Liver (tissue), 3 donors: Measurements from ENCODE around the gene TRAPPC3.

Experiments
- EGR1 ChIP-seq, 2 donors: IDR thresholded peaks; 2 replicates each; pipeline ENCODE4 v1.6.1; 2016 to 2018; ENCODE audit warnings: antibody characterized with exemption in 2 of 2, low read depth in 2 of 2
- FOXA1 ChIP-seq: IDR thresholded peaks from 2 replicates; pipeline ENCODE4 v1.6.1; 2016; ENCODE audit warnings: antibody characterized with exemption
- GABPA ChIP-seq, 2 donors: IDR thresholded peaks in 1 of 2; conservative IDR thresholded peaks in 1 of 2; 2 replicates each; pipeline ENCODE4 v1.6.1; 2016; ENCODE audit warnings: antibody characterized with exemption in 2 of 2, mild to moderate bottlenecking in 1 of 2, moderate library complexity in 1 of 2
- HNF4A ChIP-seq, 2 donors: conservative IDR thresholded peaks; 2 replicates each; pipeline ENCODE4 v1.6.1; 2016; ENCODE audit warnings: antibody characterized with exemption in 2 of 2, mild to moderate bottlenecking in 2 of 2
- HNF4G ChIP-seq: IDR thresholded peaks from 2 replicates; pipeline ENCODE4 v1.6.1; 2016; ENCODE audit warnings: antibody characterized with exemption
- JUND ChIP-seq, 2 donors: IDR thresholded peaks; 2 replicates each; pipeline ENCODE4 v1.6.1; 2016; ENCODE audit warnings: antibody characterized with exemption in 2 of 2
- RAD21 ChIP-seq, 2 donors: IDR thresholded peaks; 2 replicates each; pipeline ENCODE4 v1.6.1; 2016; ENCODE audit warnings: antibody characterized with exemption in 2 of 2, mild to moderate bottlenecking in 2 of 2
- TAF1 ChIP-seq: conservative IDR thresholded peaks from 2 replicates; pipeline ENCODE4 v1.6.1; 2016; ENCODE audit warnings: antibody characterized with exemption, mild to moderate bottlenecking
- YY1 ChIP-seq: IDR thresholded peaks from 2 replicates; pipeline ENCODE4 v1.6.1; 2016; ENCODE audit warnings: antibody characterized with exemption, mild to moderate bottlenecking
- TF ChIP-seq, protein P1 (sequence below): IDR thresholded peaks from 2 replicates; pipeline ENCODE4 v1.6.1; 2016; ENCODE audit warnings: antibody characterized with exemption
- TF ChIP-seq, protein P2 (sequence below): fragments of 150-350 bp; IDR thresholded peaks from 2 replicates; pipeline ENCODE4 v1.5.1; 2017; ENCODE audit warnings: improper control_type of control experiment, low read depth, low read length; ENCODE audit not compliant: missing input control
- donor health status: healthy.
- donor health status: healthy.

DNA sequence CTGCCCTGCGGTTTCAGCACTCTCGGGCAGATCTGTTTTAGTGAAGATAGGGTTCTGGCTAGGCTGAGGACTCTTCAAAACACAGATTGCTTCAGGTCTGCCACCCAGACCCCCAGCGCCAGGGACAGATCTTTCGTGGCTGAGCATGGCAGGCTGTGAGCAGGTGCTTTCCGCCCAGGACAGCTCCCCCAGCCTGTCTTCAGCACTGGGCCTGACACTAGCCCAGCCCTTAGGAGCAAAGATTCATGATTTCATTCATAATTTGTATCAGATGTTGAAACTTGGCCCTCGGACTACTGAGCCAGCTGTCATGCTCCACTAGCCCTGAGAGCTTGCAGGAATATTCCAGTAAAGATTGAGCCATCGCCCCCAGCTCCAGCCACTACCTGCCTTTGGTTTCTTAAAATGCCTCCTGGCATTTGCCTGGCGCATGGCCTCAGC lies 54.6 kb downstream of the TRAPPC3 start:
- TF ChIP-seq, protein P1, sequence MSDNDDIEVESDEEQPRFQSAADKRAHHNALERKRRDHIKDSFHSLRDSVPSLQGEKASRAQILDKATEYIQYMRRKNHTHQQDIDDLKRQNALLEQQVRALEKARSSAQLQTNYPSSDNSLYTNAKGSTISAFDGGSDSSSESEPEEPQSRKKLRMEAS = no peak
- no peak for TF ChIP-seq EGR1 (IDR thresholded peaks at IDR 0.05; ENCODE audit: low read depth in 2 of 2)
- TF ChIP-seq, protein P2, sequence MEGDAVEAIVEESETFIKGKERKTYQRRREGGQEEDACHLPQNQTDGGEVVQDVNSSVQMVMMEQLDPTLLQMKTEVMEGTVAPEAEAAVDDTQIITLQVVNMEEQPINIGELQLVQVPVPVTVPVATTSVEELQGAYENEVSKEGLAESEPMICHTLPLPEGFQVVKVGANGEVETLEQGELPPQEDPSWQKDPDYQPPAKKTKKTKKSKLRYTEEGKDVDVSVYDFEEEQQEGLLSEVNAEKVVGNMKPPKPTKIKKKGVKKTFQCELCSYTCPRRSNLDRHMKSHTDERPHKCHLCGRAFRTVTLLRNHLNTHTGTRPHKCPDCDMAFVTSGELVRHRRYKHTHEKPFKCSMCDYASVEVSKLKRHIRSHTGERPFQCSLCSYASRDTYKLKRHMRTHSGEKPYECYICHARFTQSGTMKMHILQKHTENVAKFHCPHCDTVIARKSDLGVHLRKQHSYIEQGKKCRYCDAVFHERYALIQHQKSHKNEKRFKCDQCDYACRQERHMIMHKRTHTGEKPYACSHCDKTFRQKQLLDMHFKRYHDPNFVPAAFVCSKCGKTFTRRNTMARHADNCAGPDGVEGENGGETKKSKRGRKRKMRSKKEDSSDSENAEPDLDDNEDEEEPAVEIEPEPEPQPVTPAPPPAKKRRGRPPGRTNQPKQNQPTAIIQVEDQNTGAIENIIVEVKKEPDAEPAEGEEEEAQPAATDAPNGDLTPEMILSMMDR = no peak
- no peak for TF ChIP-seq RAD21 (IDR thresholded peaks at IDR 0.05)
- no peak for TF ChIP-seq HNF4G
- TF ChIP-seq YY1 = no peak
- no peak for TF ChIP-seq HNF4A (conservative IDR thresholded peaks at IDR 0.05)
- no peak for TF ChIP-seq GABPA (IDR thresholded peaks at IDR 0.05 in 1 of 2, conservative IDR thresholded peaks at IDR 0.05 in 1 of 2)
- no peak for TF ChIP-seq TAF1
- TF ChIP-seq JUND (IDR thresholded peaks at IDR 0.05) = no peak
- no peak for TF ChIP-seq FOXA1
